Astrocyte (in vitro differentiated cells and primary cell): ENCODE data around the gene PIGZ.

ENCODE experiments used
- EZH2 ChIP-seq: IDR thresholded peaks from 2 replicates; pipeline ENCODE4 v1.6.1; 2012; ENCODE audit warnings: mild to moderate bottlenecking, low read length, inconsistent platforms; ENCODE audit not compliant: insufficient read depth
- TF ChIP-seq, protein P1 (sequence below): IDR thresholded peaks from 2 replicates; pipeline ENCODE4 v1.5.1; 2011; ENCODE audit warnings: low read depth, mild to moderate bottlenecking, inconsistent platforms, low read length, moderate library complexity; ENCODE audit not compliant: insufficient read depth

GRCh38 chr3:196938124-196938523 is 30.5 kb downstream of the PIGZ start:
- TF ChIP-seq, protein P1, sequence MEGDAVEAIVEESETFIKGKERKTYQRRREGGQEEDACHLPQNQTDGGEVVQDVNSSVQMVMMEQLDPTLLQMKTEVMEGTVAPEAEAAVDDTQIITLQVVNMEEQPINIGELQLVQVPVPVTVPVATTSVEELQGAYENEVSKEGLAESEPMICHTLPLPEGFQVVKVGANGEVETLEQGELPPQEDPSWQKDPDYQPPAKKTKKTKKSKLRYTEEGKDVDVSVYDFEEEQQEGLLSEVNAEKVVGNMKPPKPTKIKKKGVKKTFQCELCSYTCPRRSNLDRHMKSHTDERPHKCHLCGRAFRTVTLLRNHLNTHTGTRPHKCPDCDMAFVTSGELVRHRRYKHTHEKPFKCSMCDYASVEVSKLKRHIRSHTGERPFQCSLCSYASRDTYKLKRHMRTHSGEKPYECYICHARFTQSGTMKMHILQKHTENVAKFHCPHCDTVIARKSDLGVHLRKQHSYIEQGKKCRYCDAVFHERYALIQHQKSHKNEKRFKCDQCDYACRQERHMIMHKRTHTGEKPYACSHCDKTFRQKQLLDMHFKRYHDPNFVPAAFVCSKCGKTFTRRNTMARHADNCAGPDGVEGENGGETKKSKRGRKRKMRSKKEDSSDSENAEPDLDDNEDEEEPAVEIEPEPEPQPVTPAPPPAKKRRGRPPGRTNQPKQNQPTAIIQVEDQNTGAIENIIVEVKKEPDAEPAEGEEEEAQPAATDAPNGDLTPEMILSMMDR = no peak
- no peak for TF ChIP-seq EZH2
